Central memory CD4-positive, alpha-beta T cell (primary cell): ENCODE measurements around the gene MILR1.
A peak's percentile ranks its signal among the peaks of the same experiment; 100 is the strongest.
"Not testable (repeated sequence)": the region's sequence is repeated elsewhere in the genome, so short reads cannot be mapped to it uniquely, and the experiment has no call there.

Experiments
- DNase-seq: peaks from one replicate; pipeline ENCODE4 v3.0.0; 2022
- total RNA-seq, 3 experiments: gene quantifications; one replicate each; lab custom pipeline; 2026; lab: John Stamatoyannopoulos, UW

MILR1 gene
- total RNA-seq, result 0 reads per million in 3 experiments

GRCh38 chr17:64448665-64449512 is at the start of gene MILR1:
Gene MILR1, plus strand, starts transcription at chr17:64449115. Its CDS starts 54 bp downstream, at chr17:64449169.
- no peak for DNase-seq

DNA sequence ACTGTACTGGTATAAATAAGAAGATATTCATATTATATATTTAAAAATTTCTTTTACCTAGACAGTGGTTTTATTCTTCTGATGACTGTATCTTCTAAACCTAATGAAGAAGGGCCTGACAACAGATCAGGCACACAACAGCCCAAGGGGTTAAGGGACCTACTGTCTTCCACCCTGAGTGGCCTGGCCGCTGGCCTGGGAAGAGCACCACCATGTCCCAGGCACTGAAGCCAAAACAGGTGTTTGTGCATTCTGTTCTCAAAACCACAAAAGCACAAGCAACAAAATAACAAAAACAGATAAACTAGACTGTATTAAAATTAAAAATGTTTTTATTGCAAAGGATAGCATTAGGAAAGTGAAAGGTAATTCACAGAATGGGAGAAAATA is 49.2 kb upstream of the MILR1 start:
- no peak for DNase-seq

DNA sequence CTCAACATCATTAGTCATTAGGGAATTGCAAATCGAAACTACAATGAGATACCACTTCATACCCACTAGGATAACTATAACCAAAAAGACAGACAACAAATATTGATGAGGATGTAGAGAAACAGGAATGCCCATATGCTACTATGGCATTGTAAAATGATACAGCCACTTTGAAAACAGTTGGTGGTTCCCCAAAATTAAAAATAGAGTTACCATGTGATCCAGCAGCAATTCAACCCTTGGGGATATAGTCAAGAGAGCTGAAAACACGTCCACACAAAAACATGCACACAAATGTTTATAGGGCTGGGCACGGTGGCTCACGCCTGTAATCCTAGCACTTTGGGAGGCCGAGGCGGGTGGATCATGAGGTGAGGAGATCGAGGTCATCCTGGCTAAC is 48.3 kb upstream of the MILR1 start:
- DNase-seq, result no peak

DNA sequence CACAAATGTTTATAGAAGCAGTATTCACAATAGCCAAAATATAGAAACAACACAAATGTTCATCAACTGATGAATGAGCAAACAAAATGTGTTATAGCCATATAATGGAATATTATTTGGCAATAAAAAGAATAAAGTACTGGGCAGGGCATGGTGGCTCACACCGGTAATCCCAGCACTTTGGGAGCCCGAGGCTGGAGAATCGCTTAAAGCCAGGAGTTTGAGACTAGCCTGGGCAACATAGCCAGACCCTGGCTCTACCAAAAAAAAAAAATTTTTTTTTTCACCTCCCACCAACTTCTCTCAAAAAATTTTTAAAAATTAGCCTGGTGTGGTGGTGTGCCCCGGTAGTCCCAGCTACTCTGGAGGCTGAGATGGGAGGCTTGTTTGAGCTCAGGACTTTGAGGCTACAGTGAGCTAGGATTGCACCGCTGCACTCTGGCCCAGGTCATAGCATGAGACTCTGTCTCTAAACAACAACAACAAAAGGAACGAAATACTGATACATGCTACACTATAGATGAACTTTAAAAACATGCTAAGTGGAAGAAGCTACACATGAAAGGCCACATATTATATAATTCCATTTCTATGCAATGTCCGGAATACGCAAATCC is 47.6 kb upstream of the MILR1 start:
- no peak for DNase-seq

GRCh38 chr17:64401941-64402340 is 47.0 kb upstream of the MILR1 start:
- no peak for DNase-seq

- DNase-seq, result no peak
Measured at GRCh38 chr17:64402469-64402868, 46.4 kb upstream of the MILR1 start.

DNA sequence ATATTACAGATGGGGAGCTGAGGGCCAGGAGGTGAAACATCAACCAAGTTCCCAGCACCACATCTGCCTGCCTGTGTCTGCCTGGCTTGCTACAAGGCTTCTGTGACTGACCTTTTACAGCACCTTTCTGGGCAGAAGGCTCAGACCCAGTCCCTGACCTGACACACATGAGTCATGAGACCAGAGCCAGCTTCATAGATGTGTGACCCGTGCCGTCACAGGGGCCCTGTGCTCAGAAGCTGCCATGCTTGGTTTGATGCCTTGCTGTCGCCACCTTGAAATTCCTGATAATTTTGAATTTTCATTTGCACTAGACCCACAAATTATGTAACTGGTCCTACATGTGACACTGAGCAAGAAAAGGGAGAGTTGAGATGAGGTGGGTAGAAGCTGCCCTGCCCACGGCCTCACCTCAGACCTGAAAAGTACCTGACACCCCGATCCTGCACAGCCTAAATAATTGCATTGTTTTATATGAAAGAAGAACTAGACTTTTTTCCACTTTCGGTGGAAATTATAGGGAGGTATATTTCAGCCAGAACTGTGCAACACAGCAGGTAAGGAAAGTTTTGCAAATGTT is 44.9 kb upstream of the MILR1 start:
- DNase-seq, result no peak

GRCh38 chr17:64406321-64407200 is 42.4 kb upstream of the MILR1 start:
- DNase-seq, result no peak

- DNase-seq, result no peak
Measured at GRCh38 chr17:64410750-64411490, 38.0 kb upstream of the MILR1 start.

GRCh38 chr17:64411999-64412771 is 36.7 kb upstream of the MILR1 start:
- DNase-seq, result no peak

DNA sequence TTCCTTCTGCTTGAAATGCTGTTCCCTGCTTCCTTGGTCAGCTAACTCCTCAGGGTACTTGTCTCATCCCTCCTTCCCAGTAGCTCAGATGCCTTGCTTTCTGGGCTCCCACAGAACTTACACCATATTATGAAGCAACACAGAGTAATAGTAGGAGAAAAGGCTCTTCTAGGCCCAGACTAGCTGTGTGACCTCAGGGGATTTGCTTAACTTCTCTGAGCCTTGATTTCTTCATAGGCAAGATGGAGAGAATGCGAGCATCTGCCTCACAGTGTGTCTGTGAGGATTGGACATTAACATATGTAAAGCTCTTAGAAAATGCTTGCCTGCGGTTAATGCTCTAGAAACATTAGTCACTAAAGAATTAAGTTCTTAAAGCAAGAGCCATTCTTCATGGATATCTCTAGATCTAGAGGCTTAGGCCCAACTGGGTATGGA is 36.0 kb upstream of the MILR1 start:
- DNase-seq, result no peak

- DNase-seq, result no peak
Measured at GRCh38 chr17:64413513-64413912, 35.4 kb upstream of the MILR1 start.

GRCh38 chr17:64418506-64419339 is 30.2 kb upstream of the MILR1 start:
- peak; percentile 55 for DNase-seq

DNA sequence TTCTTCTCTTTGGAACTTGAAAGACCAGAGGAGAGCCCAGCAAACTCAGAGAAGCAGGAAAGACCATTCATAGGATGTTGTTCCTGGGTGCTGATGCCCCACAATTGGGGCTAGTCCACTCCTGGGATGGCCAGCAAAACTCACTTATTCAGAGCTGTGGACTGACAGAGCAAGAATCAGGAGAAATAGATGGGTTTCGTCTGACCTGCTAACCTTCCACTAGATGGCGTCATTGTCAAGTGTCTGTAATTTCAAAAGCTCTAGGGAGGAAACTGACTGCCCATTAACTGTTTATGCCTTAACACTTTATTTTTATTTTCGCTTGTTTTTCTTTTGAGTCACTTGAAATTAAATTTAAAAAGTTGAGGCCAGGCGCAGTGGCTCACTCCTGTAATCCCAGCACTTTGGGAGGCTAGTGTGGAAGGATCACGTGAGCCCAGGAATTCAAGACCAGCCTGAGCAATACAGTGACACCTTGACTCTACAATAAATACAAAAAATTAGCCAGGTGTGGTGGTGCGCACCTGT is 28.7 kb upstream of the MILR1 start:
- DNase-seq, result peak; percentile 72

GRCh38 chr17:64422121-64422520 is 26.8 kb upstream of the MILR1 start:
- not testable (repeated sequence) for DNase-seq

DNA sequence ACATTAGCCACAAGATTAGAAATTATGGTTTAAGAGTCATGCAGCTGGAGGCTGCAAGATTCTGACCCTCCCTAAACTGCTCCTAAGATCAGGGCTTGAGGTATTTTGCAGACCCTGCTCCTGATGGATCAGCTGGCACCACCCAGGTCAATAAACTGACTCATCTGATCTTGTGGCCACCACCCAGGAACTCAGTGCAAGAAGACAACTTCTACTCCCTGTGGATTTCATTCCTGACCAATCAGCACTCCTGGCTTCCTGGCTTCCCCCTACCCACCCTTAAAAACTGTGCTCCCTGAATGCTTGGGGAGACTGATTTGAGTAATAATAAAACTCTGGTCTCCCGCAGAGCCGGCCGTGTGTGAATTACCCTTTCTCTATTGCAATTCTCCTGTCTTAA is 25.0 kb upstream of the MILR1 start:
- no peak for DNase-seq

DNA sequence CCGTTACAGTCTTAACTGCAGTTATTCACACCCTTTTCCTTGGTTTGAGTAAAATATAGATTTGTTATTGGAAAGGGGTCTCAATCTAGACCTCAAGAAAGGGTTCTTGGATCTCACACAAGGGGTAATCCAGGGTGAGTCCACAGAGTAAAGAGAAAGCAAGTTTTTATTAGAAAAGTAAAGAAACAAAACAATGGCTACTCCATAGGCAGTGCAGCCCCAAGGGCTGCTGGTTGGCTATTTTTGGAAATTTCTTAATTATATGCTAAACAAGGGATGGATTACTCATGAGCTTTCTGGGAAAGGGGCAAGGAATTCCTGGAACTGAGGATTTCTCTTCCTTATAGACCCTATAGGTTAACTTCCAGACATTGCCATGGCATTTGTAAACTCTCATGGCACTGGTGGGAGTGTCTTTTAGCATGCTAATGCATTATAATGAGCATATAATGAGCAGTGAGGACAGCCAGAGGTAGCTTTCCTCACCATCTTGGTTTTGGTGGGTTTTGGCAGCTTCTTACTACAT is 24.5 kb upstream of the MILR1 start:
- DNase-seq, result no peak

DNA sequence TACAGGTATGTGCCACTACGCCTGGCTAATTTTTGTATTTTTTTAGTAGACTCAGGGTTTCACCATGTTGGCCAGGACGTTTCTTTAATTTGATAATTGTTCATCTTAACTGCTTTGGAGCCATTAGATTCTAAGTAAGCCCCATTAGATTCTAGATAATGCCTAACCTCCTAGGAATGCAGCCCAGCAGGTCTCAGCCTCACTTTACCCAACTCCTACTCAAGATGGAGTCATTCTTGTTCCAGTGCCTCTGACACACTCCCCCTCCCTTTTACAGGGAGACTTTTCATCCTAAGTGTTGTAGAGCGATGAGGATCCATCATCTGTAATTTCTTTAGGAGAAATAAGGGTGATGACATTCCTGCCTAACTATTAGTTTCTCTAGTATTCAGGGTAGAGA is 23.7 kb upstream of the MILR1 start:
- no peak for DNase-seq

DNA sequence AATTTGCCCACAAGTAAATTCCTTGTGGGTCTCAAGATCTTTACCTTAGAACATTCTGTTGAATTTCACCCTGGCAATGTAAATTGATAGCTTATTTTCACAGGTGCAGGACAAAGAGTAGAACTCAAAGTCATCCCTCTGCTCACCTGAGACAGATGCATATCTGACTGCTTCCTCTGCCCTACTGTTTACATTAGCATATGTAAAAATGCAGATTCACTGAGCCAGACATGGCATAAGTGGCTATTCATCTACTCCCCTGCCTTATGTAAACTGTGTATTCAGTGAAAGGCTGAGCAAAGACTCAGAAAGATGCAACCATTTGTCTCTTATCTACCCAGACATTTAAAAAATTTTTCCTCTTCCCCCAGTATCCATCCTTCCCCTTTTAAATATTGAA is 22.3 kb upstream of the MILR1 start:
- no peak for DNase-seq

DNA sequence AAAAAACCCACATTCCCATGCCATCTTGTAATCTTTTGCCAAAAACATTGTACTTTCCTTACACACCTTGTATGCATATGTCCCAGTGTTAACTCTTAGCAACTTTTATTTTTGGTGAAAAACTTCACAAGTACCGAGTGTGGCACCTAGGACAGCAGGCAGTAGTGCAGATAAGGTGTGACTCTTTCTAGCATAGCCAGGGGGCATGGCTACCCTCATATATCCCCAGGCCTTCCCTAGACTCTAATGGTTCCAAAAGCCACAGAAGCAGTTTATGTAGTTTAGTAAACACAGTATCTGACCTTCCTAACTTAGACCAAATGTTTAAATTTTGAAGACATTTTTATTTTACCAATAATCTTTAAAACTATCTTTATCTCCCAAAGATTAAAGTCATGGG is 20.5 kb upstream of the MILR1 start:
- DNase-seq, result no peak
